Epithelial cell of proximal tubule (primary cell): ENCODE measurements around the gene GATD1. TPM values are rescaled to one million over a fixed set of nuclear protein-coding genes. Genes with fewer than 3 reads are reported as not detected.

Experiments
- DNase-seq: peaks from one replicate; pipeline ENCODE4 v3.0.0-alpha.2; 2011; ENCODE audit warnings: low read depth
- H3K4me3 ChIP-seq: 2 replicates; pipeline ENCODE4 v1.5.1; 2011; ENCODE audit warnings: low read depth, mild to moderate bottlenecking, low read length
- CTCF ChIP-seq: conservative IDR thresholded peaks from 2 replicates; pipeline ENCODE4 v1.5.1; 2012; ENCODE audit warnings: low read depth, mild to moderate bottlenecking, low read length
- total RNA-seq: library from RNA; depleted of rRNA; stranded (reverse); fragments of >200 nt; gene quantifications from 2 replicates; pipeline ENCODE4 v1.2.3, GENCODE V29; 2015

GATD1 gene
- total RNA-seq, 1 donor from 2014 or later: 68.8 TPM

- no peak for DNase-seq
- TF ChIP-seq CTCF: no peak
- no peak overlapping the region for H3K4me3 ChIP-seq
Observed at GRCh38 chr11:803467-803742, 26.1 kb upstream of the GATD1 start.

- DNase-seq: no peak
- no peak for TF ChIP-seq CTCF
- no peak overlapping the region for H3K4me3 ChIP-seq
Observed at GRCh38 chr11:802693-803466, 25.6 kb upstream of the GATD1 start.

- H3K4me3 ChIP-seq: no peak overlapping the region
- TF ChIP-seq CTCF: no peak
- DNase-seq: no peak
Observed at GRCh38 chr11:802018-802617, 24.8 kb upstream of the GATD1 start.

- TF ChIP-seq CTCF: no peak
- no peak for DNase-seq
- H3K4me3 ChIP-seq: no peak overlapping the region
Observed at GRCh38 chr11:801097-801780, 24.0 kb upstream of the GATD1 start.

- no peak for DNase-seq
- no peak overlapping the region for H3K4me3 ChIP-seq
- TF ChIP-seq CTCF: no peak
Observed at GRCh38 chr11:800473-800872, 23.2 kb upstream of the GATD1 start.

GRCh38 chr11:799641-800316, 22.5 kb upstream of the GATD1 start:
- no peak for TF ChIP-seq CTCF
- H3K4me3 ChIP-seq: no peak overlapping the region
- DNase-seq: no peak
